ENCODE data around the gene AMFR.

Gene AMFR

GRCh38 chr16:56362057-56362655 is 63.2 kb downstream of the AMFR start:
- DNase-seq, result no peak

GRCh38 chr16:56360117-56361008 is 65.0 kb downstream of the AMFR start:
- no peak for DNase-seq

DNA sequence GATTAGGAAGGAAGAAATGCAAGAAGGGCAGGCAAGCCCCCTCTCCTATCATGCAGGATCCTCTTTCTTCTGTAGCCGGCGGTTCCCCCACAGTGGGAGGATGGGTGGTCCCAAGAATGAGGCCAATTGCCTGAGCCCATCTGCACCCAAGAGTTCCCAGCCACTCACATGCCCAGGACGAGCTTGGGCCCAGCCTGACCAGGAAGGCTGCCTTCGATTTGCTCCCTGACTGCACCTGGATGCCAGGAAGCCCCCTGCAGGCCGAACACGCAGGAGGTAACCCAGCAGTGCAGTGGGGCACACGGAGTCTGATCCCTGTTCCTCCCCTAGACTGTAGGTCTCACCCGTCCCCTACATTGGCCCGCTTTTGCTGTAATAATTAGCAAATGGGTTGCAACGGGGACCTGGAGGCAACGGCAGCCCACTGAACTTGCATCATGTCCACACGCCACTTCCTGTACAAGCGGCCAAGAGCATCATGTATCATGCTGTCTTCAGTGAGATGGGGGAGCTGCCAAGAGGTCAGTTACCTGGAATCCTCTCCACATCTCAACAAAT is 67.5 kb downstream of the AMFR start:
- no peak for DNase-seq

DNA sequence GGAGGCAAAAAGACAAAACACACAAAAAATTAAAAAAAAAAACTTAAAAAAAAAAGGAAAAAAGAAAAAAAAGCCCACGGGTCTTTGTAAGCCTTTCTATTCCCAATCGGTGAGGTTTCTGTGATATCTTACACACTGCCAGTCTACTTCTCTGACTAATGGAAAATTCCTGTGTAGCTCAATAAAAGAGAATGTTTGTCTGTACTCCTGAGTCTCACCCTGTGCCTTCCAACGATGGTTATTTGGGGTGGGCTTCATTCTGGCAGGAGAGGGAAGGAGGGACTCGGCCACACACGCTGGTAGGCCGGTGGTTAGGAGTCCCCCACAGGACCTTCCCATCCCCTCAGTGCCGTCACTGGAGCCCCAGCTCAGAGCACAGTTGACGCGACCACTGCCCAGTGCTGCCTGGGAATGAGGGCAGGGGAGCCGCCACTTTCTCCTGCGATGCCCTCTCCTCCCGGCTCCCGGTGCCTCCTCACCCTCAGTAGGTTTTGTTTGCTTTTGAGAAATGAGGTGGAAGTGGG is 68.0 kb downstream of the AMFR start:
- no peak for DNase-seq

DNA sequence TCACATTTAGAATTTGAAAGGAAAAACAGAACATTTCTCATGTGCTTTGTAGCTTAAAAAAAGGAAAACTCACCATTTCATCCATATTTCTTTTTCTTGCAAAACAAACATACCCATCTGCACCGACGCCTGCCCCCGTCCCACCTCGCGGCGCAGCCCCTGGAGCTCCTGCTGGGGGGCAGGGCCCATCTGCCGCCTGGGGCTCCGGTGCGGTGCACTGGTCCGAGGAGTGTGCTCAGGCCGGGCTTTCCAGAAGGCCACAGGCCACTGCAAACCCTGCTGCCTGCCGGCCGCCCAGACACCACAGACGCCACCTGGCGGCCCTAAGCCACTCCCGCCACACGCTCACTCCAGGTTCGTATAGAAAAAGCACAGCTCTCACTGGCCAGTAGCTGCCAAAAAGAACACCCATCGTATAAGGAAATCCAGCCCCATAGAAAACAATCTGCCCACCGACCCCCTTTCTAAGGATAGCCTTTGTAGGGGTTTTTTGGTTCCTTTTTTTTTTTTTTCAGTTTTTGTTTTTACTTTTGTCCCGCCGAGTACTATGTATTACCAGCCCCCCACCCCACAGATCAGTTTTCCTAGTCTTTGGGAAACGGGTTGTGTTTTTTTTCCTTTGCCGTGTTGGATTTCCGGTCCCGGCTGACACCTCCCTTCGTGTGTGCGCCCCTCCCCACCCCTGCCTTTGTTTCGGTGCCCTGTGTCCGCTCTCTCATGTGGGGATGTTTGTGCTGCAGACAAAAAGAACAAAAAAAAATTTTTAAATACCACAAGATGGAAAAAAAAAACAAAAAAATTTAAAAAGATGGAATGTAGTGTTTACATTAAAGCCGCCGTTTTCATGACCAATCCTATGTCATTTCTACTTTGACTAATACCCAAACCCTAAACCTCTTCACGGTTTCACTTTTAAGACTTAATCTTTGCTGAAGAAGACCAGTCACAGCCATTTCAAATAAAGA is 68.8 kb downstream of the AMFR start:
- peak; percentile 23 for DNase-seq

DNA sequence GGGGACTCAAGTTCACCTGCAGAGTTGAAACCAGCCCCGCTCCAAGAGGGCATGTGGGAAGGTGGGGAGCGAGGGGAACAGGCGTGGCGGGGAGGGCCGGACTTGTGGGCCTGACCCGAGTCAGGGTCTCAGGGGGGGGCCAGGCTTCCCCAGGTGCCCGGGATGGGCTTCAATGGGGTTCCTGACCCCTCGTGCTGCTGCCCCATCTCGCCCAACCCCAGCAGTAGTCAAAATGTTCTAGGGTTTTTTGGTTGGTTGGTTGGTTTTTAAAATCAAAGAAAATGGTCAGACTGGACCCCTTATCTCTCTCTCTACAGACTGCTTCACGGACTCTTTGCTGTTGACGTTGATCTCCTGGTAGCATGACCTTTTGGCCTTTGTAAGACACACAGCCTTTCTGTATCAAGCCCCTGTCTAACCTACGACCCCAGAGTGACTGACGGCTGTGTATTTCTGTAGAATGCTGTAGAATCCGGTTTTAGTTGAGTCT is 69.5 kb downstream of the AMFR start:
- no peak for DNase-seq

- DNase-seq, result no peak
Measured at GRCh38 chr16:56355221-56355620, 70.1 kb downstream of the AMFR start.

DNA sequence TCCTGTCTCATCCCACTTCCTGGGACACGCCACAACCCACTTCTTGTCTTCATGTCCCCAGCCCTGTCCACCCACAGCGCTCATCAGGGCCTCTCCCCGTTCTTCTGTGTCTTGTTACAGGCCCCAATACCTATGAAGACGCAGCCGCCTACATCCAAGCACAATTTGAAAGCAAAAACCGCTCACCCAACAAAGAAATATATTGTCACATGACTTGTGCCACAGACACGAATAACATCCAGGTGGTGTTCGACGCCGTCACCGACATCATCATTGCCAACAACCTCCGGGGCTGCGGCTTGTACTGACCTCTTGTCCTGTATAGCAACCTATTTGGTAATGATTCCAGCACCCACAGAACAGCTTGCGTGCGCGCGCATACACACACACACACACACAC is 70.6 kb downstream of the AMFR start:
- no peak for DNase-seq

DNA sequence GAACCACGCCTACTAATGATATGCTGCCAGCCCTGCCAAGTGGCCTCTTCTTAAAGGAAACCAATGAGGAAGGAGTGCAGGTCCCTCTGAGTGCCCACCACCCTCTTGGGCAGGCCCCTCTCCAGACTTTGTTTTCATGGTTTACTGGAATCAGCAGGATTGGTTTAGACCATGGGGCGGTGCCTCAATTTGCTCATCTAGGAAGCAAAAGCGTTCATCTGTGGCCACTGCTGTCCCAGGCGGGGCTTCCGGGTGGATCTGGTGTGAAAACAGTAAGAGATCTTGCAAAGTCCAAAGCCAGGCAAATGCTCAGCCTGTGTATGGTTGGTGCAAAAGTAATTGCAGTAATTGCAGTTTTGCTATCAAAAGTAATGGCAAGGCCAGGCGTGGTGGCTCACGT is 71.3 kb downstream of the AMFR start:
- no peak for DNase-seq

DNA sequence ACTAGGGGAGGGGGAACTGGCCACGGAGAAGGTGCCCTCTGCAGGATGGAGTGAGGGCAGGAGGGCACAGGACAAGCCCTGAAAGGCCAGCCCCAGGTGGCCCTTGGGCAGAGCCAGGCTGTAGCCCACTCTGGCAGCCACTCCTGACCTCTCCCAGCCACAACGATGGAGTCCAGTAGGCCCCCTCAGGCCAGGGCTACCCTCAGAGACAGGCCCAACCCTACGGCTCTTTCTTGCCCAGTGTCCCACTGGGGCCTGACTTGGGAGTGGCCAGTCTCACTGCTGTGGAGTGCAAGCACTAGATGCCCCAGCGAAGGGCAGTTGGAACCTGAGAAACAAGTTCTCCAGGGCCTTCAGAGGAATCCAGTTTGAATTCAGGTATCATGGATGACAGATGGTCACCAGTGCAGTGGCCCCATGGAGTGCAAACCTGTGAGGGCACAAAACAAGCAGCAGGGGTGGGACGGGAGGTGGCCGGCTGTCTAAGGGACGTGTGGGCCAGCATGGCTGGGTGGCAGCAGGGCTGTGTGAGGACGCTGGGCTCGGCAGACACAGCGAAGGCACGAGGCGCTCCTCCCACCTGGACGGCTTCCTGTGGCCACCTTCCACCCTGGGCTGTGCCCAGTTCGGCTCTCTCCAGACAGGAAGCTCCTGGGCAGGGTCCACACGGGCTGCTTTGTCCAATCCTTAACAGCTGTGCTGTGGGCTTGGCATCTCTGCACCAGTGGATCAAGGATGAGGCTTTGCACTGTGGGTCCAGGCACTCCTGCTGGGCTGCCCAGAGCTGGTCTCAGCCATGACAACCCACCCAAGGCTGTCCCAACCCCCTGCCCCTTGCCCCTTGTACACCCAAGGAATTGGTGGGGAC is 72.1 kb downstream of the AMFR start:
- DNase-seq, result no peak

GRCh38 chr16:56352351-56353053 is 72.8 kb downstream of the AMFR start:
- DNase-seq, result no peak

DNA sequence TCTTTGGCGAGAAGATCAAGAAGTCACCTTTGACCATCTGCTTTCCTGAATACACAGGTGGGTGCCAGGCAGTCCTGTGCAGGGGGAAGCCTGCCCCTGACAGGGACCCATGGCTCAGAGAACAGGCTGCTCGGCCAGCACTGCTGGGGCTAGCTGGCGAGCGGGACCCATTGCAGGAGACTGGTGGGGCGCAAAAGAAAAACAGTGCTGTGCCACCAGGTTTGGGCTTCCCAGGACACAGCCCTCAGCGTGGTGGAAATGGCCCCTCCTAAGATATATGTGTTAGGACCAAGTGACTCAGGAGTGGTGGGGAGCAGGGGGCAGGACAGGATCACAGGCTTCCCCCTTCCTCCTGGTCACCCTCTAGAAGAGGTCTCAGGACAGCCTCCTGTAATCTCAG is 73.9 kb downstream of the AMFR start:
- no peak for DNase-seq

GRCh38 chr16:56350491-56351405 is 74.6 kb downstream of the AMFR start:
- DNase-seq, result no peak

DNA sequence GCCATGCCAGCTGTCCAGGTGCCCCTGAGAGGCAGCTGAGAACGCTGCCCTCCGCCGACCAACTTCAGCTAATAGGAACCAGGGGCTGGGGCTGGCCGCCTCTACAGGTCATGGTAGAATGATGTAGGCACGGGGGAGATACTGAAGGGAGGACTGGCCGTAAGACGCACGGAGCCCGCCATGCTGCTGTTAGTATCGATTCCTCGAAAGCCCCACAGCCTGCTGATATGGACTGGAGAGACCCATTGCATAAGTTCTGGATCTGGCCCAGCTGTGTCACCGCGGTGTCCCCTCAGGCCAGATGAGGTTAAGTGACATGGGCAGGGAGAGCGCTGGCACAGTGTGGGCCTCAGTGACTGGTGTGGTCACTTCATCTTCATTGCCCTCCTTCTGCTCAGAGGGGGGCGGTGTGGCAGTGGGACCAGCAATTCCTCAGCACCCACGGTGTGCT is 75.6 kb downstream of the AMFR start:
- DNase-seq, result no peak

DNA sequence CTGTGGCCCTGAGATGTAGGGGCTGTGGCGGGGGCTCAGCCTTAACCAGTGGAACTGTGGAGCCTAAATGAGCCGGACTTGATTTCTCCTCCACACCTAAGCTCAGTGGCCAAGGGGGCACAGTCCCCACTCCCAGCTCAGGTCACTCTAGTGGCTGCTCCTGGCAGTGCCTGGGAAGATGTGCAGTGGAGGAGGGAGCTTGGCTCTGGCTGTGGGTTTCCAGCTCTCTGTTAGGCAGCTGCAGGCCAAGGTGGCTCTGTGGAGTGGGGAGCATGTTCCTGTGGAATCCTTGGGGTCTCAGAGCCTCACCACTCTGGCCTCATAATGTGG is 76.3 kb downstream of the AMFR start:
- no peak for DNase-seq

GRCh38 chr16:56348168-56349085 is 76.9 kb downstream of the AMFR start:
- no peak for DNase-seq

DNA sequence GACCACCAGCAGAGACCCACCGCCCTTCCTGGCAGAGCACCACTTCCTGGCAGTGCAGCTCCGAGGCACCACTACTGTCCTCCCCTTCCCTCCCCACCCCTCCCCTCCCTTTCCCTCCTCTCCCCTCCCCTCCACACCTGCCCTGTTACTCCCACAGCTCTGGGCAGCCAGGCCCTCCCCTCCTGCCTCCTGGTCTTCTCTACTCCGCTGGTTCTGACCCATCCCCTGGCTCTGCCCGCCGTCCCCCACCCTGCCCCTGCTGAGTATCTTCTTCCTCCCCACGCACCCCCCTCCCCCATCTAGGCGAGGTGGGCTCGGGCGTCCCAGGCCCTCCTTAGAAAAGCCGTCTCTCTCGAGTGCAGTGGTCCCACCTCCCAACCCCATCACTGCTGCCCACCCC is 77.7 kb downstream of the AMFR start:
- no peak for DNase-seq

GRCh38 chr16:56347166-56347565 is 78.2 kb downstream of the AMFR start:
- DNase-seq, result no peak
